ENCODE results near the gene HOXA10. TPM values are rescaled to one million over a fixed set of nuclear protein-coding genes. Genes with fewer than 3 reads are reported as not detected.

Gene HOXA10
- total RNA-seq, 4 donors from 2014 or later, result 4.7 to 8.9 (median 6.0) TPM

- peak; percentile 71 to 80 for DNase-seq (ENCODE audit: low spot score in 2 of 2)
- Histone ChIP-seq H3K9me3 (no peaks in the 10 kb centered on the region), H3K4me1 (peaks cover 39% of the 10 kb centered on the region), H3K27me3 (no peaks in the 10 kb centered on the region), H3K4me3 (peak within 1 kb of the TSS; percentile 53), H3K27ac (peak within 1 kb of the TSS; percentile 97), H3K36me3 (peaks cover 16% of the 10 kb centered on the region)
- 63% methylated on average over 48 of the region's 86 CpGs for WGBS
- TF ChIP-seq EP300 (IDR thresholded peaks at IDR 0.05), result no peak
- peak in 1 of 2 donors; percentile 78 for TF ChIP-seq CTCF (IDR thresholded peaks at IDR 0.05)
- peak in 2 of 3 donors; percentile 7 to 73 for TF ChIP-seq POLR2AphosphoS5 (IDR thresholded peaks at IDR 0.05)
Observed at GRCh38 chr7:27143023-27143949, 30.8 kb downstream of the HOXA10 start, which contains the start of gene HOXA5. HOXA5 (minus strand) TSS chr7:27143681; CDS start chr7:27143607, 74 bp downstream.

GRCh38 chr7:27142580-27143022, 31.5 kb downstream of the HOXA10 start:
- H3K4me1 ChIP-seq, result peaks cover 36% of the 10 kb centered on the region
- TF ChIP-seq POLR2A (IDR thresholded peaks at IDR 0.05), result no peak
- TF ChIP-seq EP300 (IDR thresholded peaks at IDR 0.05), result no peak
- TF ChIP-seq POLR2AphosphoS5 (IDR thresholded peaks at IDR 0.05), result no peak
- no peak for TF ChIP-seq CTCF (IDR thresholded peaks at IDR 0.05)
- peaks cover 16% of the 10 kb centered on the region for H3K36me3 ChIP-seq
- H3K9me3 ChIP-seq, result no peaks in the 10 kb centered on the region
- 60% methylated on average over 29 of the region's 29 CpGs for WGBS
- DNase-seq (ENCODE audit: low spot score in 2 of 2), result peak in 1 of 2 donors; percentile 74
- H3K27ac ChIP-seq, result peak overlapping the region; percentile 88
- H3K27me3 ChIP-seq, result no peaks in the 10 kb centered on the region
- peak overlapping the region; percentile 53 for H3K4me3 ChIP-seq

GRCh38 chr7:27141923-27142579, 32.1 kb downstream of the HOXA10 start:
- TF ChIP-seq CTCF (IDR thresholded peaks at IDR 0.05) (no peak), EP300 (IDR thresholded peaks at IDR 0.05) (no peak), POLR2AphosphoS5 (IDR thresholded peaks at IDR 0.05) (no peak), POLR2A (IDR thresholded peaks at IDR 0.05) (no peak)
- Histone ChIP-seq H3K27me3 (no peaks in the 10 kb centered on the region), H3K36me3 (peaks cover 16% of the 10 kb centered on the region), H3K27ac (peak overlapping the region; percentile 88), H3K4me1 (peaks cover 36% of the 10 kb centered on the region), H3K9me3 (no peaks in the 10 kb centered on the region), H3K4me3 (peak overlapping the region; percentile 53)
- WGBS, result 73% methylated on average over 30 of the region's 30 CpGs
- peak in 1 of 2 donors; percentile 74 for DNase-seq (ENCODE audit: low spot score in 2 of 2)

- TF ChIP-seq EP300 (IDR thresholded peaks at IDR 0.05) (no peak), POLR2A (IDR thresholded peaks at IDR 0.05) (no peak), POLR2AphosphoS5 (IDR thresholded peaks at IDR 0.05) (no peak), CTCF (IDR thresholded peaks at IDR 0.05) (no peak)
- peaks cover 36% of the 10 kb centered on the region for H3K4me1 ChIP-seq
- H3K27me3 ChIP-seq, result no peaks in the 10 kb centered on the region
- H3K4me3 ChIP-seq, result peak overlapping the region; percentile 53
- H3K36me3 ChIP-seq, result peaks cover 16% of the 10 kb centered on the region
- WGBS, result 70% methylated on average over 18 of the region's 18 CpGs
- H3K27ac ChIP-seq, result no peak overlapping the region
- DNase-seq (ENCODE audit: low spot score in 2 of 2), result no peak
- no peaks in the 10 kb centered on the region for H3K9me3 ChIP-seq
Observed at GRCh38 chr7:27141137-27141922, 32.8 kb downstream of the HOXA10 start.
